ACHN (cell line): Measurements from ENCODE around the gene HCFC1.

Experiments
- DNase-seq: peaks from one replicate; pipeline ENCODE4 v3.0.0-alpha.2; 2015
- in situ Hi-C: cut with HindIII; loops from 2 replicates; pipeline ENCODE4 v1.10.0; 2017; ENCODE audit warnings: low sequenced_read_pairs, low pct_ligation_motif_present, low pct_unique_long_range_greater_than_20kb

The HCFC1 gene

DNA sequence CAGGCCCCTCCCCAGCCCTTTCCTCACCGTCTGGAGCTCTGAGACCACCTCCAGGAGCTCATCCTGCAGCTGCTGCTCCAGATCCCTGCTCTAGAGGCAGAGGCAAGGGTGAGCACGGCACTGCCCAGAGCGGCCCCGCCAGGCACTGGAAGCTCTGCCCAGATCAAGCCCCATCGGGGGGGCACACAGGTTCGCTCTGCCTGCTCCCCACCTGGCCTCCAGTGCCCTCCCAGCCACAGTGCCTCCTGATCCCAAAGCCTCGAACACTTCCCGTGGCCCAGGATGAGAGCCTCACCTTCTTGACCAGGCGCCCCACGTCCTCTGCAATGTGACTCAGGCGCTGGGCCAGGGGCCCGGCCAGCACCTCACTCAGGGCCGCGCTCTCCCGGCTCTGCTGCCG is 50.5 kb downstream of the HCFC1 start:
- in situ Hi-C loops, result no loop called here
- no peak for DNase-seq

DNA sequence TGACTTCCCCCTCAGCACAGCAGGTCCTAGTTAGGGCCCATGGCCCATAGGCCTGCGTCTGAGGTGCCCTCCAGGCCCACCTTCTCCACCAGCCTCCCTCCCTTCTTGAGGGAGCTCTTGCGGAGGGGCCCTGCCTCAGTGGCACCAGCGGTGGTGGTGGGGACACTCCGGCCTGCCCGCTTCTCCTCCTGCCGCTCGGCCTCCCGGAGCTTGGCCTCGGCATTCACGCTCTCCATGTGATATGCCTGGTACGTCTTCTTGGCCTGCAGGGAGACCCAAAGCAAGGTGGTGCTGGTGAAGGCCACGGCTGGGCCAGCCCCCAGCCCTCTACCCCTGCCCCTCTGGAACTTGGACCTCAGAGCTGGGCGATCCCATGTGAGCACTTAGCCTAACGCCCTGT is 51.1 kb downstream of the HCFC1 start:
- no peak for DNase-seq
- in situ Hi-C loops, result no loop called here

DNA sequence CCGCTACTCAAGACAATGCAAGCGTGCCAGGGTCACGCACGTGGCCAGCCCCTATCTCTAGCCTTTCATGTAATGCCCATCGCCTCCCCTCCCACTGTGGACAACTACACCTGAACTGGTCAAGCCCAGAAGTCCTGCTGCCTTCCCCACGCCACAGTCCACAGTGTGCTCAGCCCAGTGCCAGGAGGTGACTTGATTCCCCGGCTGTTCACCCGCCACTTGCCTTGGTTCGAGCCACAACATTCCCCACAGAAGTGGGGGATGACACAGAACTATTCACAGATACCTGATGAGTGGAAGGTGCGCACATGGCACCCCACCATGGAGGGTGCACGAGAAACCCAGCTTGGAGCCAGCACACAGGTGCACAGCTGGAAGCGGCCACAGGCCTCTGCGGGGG is 52.3 kb downstream of the HCFC1 start:
- in situ Hi-C loops, result no loop called here

DNA sequence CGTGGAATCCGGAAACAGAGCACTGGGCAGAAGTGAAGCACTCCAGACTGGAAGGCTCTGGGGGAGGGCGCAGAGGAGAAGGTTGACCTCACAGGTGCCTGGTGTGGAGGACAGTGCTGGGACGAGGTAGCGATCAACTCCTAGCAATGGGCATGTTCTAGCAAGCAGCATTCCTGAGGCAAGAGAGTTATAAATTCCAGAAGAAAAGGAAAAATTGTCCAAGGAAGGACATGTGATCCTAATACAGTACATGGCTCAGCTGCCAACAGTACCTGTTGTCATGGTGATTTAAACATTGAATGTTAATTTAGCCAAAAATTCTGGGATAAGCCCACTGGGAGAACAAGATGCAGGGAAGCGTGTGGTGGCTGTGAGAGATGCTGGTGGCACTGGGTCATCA is 53.7 kb downstream of the HCFC1 start:
- no peak for DNase-seq
- in situ Hi-C loops, result no loop called here

More for the DNA sequence above, 52.3 kb downstream of the HCFC1 start:
- DNase-seq, result no peak

DNA sequence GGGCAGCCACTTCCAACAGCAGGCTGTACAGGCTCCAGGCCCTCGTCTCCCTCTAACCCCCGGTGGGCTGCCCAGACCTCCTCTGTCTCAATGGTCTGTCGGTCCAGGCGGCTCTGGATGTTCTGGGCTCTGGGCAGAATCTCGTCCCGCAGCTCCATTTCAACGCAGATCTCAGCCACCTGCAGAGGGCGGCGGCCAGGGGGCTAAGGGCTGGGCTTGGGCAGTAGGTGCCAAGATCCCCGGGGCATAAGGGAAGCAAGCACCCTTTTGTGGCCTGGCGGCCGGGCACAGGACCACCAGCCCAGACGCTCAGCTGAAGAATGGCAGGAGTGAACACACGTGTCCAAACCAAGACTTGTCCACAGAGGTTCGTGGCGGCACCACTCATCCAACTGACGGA is 57.9 kb downstream of the HCFC1 start:
- DNase-seq, result no peak
- in situ Hi-C loops, result no loop called here

DNA sequence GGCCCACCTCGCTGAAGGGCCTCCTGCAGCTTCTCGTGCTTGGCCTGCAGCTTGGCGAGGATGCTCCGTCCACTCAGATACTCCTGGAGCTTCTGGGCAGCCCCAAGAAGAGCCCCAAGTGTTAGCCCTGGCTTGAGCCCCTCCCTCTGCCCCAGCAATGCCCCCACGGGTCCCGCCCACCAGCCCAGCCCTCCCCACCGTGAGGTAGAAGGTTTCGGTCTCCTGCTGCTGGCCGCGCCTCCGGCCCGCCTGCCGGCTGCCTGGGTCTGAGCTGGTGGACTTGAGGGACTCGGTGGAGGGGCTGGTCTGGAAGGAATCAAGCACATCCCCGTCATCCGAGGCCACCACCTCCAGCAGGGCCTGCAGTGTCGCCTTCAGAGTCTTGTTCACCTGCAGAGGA is 58.4 kb downstream of the HCFC1 start:
- in situ Hi-C loops, result no loop called here
- DNase-seq, result no peak

DNA sequence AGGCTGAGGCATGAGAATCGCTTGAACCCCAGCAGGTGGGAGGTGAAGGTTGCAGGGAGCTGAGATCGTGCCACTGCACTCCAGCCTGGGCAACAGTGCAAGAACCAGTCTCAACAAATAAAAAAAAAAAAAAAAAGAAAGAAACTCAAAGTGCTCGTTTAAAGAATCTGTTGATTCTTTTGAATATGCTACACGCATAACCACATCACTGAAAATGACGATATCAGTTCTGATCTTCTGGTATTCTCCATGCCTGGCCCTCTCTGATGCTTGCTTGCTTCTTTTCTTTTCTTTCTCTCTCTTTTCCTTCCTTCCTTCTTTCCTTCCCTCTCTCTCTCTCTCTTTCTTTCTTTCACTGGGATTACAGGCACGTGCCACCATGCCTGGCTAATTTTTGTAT is 59.8 kb downstream of the HCFC1 start:
- in situ Hi-C loops, result no loop called here
- no peak for DNase-seq

DNA sequence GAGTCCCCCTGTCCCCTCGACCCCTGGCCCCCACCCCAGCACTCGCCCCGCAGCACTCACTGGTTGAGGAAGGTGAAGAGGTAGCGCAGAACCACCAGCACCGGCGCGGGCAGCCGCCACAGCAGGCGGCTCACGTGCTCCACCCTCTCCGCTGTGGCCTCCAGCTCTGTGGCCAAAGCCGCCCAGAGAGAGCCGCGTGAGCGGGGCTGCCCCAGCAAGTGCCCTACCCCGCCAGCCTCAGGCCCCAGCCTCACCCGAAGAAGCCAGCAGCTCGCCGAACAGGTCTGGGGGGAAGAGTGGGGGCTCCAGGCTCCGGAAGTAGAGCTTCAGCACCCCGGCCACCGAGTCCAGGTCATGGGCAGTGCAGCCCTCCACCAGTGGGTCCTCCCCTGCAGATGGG is 61.2 kb downstream of the HCFC1 start:
- DNase-seq, result no peak
- in situ Hi-C loops, result no loop called here

DNA sequence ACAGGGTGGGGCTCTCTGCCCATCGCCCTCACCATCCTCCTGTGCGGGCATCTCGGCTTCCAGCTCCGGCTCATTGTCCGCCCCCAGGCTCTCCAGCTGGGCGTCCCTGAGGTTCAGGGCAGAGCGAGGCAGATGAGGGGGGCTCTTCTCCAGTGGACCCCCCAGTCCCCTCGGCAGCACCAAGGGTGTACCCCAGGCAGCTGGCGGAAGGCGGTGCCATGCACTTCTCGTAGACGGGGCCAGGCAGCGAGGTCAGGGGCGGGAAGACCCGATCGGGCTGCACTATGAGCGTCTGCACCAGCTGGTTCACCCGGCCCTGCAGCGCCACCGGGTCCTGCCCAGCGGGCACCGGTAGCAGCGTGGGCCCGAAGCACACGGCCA is 61.6 kb downstream of the HCFC1 start:
- no peak for DNase-seq
- in situ Hi-C loops, result no loop called here

DNA sequence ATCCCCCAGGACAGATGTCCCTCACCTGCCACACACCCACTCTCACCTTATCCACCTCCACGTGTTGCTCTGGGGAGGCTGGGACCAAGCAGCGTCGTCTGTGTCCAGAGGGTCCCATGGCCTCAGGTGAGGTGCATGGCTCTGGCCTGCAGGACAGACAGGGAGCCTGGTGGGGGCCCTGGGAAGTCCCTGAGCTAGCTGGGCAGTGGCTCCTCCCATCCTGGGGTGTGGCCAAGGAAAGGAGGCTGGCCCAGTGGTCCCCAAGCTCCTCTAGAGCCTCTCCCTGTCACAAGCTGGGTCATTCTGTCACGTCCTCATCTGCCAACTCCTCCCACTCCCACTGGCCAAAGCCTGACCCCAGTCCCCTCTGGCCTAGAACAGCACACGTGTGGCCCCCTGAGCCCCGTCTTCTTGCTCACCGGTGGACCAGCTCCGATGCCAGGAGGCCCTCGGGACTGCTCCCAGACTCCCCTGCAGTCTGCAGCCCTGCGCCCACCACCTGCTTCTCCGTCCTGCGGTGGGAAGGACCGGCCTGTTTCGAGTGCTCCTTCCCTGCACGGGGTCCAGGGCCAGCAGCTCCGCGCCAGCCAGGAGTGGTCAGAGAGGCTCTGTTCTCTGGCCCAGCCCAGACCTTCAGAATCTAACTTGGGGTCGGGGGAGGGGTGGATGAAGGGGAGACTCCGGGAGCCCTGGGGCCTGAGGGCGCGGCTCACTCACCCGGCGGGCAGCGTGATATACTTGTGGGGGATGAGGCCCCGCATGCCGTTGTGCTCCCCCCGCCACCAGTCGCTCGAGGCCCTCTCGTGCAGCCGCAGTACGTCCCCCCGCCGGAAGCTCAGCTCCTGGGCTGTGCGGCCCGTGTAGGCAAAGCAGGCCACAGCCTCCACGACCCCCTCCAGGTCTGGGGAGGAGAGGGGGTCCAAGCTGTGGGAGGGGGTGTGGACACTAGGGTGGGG is 62.3 kb downstream of the HCFC1 start:
- in situ Hi-C loops, result no loop called here
- DNase-seq, result no peak

DNA sequence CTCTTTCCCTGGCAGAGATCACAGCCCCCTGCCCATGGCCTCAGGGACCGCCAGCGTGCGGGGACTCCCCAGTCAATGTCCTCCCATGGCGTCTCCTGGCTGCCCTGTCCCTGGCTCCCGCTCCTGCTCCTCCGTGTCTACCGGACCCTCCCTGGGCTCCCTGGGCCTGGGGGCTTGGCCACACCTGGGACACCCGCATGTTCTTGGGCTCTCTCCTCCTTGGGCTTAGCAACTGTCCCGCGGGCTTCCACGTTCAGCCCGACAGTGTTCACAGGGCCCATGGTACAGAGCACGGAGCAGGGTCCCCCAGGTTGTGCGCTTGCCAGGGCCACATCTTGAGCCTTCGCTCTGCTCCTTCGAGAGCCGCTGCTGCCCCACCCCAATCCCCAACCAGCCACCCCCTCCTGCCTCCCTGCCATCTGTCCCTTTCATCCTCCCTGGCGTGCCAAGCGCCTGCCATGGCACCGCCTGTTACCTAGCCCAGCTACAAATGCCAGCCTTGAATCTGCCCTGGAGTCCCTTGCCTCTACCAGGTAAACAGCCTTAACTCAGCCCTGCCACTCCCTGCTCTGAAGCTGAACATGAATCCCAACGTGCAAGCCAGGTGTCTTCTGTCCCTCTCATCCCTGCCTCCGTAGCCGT is 63.3 kb downstream of the HCFC1 start:
- in situ Hi-C loops, result no loop called here

DNA sequence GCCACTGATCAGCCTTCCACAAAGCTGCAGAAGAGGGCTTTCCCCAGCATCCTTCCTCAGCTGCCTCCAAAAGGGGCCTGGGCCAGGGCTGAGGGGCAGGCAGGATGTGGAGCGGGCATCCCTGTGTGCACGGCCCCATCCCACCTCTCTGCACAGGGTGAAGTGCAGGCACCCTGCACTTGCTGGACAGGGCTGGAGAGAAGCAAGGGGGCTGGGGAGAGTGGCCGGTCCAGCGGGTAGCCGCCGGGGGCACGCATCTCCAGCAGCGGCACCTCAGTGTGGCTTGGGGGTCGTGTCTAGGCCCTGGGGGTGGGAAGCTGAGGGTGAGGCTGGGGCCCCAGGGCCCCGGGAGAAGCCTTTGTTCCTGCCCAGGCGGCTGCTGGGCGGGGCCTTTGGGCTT is 64.2 kb downstream of the HCFC1 start:
- in situ Hi-C loops, result no loop called here
- DNase-seq, result no peak

More for the DNA sequence above, 63.3 kb downstream of the HCFC1 start:
- no peak for DNase-seq

DNA sequence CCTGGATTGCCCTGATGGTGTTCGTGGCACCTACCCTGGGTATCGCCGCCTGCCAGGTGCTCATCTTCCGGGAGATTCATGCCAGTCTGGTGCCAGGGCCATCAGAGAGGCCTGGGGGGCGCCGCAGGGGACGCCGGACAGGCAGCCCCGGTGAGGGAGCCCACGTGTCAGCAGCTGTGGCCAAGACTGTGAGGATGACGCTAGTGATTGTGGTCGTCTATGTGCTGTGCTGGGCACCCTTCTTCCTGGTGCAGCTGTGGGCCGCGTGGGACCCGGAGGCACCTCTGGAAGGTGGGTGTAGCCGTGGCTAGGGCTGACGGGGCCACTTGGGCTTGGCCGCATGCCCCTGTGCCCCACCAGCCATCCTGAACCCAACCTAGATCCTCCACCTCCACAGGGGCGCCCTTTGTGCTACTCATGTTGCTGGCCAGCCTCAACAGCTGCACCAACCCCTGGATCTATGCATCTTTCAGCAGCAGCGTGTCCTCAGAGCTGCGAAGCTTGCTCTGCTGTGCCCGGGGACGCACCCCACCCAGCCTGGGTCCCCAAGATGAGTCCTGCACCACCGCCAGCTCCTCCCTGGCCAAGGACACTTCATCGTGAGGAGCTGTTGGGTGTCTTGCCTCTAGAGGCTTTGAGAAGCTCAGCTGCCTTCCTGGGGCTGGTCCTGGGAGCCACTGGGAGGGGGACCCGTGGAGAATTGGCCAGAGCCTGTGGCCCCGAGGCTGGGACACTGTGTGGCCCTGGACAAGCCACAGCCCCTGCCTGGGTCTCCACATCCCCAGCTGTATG is 65.3 kb downstream of the HCFC1 start:
- in situ Hi-C loops, result no loop called here
- no peak for DNase-seq

DNA sequence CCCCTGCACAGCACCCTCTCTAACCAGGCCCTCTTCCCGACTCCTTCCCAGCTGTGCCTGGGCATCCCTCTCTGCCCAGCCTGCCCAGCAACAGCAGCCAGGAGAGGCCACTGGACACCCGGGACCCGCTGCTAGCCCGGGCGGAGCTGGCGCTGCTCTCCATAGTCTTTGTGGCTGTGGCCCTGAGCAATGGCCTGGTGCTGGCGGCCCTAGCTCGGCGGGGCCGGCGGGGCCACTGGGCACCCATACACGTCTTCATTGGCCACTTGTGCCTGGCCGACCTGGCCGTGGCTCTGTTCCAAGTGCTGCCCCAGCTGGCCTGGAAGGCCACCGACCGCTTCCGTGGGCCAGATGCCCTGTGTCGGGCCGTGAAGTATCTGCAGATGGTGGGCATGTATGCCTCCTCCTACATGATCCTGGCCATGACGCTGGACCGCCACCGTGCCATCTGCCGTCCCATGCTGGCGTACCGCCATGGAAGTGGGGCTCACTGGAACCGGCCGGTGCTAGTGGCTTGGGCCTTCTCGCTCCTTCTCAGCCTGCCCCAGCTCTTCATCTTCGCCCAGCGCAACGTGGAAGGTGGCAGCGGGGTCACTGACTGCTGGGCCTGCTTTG is 66.0 kb downstream of the HCFC1 start:
- in situ Hi-C loops, result no loop called here
- no peak for DNase-seq

DNA sequence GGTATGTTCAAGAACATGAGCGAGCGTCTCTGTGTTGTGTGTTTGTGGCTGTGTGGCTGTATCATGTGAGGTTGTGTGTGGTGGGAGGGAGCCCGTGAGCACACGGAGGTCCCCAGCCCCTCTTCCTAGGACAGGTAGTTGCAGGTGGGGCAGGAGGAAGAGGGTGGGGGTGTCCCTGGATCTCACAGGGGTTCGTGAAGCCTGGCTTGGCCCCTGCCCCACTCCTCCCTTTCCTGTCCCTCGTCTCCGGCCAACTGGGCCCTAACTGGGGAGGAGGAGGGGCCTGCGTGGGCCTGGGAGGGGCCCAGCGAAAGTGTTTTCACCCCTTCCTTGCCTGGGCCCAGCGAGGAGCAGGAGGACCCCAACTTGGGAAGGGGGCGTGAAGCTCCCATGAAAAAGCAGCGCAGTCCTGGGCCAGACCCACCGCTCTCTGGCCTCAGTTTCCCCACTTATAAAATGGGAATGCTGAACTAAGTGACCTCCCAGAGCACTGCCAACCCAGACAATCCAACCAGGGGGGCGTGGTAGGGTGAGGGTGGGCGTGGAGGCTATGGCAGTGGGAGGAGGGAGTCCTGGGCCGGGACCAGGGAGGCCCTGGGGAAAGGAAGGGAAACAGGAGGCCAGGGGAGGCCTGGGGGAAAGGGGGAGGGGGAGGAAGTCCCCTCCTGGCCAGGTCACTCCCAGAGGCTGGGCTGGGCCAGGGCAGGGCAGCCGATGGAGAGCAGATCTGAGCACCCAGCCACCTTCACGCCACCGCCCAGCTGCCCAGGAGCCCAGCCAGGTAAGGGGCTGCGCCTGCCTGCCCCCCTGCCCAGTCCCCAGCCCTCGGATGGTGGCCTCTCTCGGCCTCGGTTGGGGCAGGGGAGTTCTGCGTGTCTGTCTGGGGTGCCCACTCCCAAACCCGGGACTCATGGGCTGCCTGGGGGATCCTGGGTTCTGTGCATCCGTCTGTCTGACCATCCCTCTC is 67.3 kb downstream of the HCFC1 start, which contains the start of gene AVPR2:
Gene AVPR2, plus strand, starts transcription at position 683 of the 967 bp plus-strand sequence. CDS start 473 bp downstream, outside the sequence.
- in situ Hi-C loops, result no loop called here
- DNase-seq, result no peak

DNA sequence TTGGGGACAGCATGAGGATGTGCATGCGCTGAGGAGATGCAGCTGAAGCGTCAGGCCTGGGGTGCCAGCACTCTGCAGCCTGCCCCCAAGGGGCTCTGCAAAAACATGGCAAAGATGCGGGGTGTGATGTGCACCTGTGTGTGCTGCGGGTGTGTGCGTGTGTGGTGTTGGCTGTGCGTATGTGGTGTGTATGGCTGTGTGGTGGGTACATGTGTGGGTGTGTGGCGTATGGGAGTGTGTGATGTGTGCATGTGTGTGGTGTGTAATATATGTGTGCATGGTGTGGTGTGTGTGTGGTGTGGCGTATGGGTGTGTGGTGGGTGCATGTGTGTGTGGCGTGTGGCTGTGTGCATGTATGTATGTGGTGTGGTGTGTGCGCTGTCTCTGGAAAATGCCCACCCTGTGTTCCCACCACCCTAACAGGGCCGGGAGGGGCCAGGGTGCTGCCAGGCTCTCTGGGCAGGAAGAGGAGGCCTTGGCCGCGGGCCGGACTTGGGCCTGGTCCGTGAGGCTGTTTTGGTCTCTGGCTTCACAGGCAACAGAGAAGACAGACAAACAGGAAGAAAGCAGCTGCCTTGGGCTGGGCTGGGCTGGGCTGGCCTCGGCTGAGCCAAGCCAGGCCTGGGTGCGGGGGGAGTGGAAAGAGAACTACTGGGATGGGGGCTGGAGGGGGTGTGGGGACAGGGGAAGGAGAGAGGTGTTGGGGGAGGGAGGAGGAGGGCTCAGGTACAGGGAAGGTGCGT is 68.2 kb downstream of the HCFC1 start:
- in situ Hi-C loops, result no loop called here
- no peak for DNase-seq

DNA sequence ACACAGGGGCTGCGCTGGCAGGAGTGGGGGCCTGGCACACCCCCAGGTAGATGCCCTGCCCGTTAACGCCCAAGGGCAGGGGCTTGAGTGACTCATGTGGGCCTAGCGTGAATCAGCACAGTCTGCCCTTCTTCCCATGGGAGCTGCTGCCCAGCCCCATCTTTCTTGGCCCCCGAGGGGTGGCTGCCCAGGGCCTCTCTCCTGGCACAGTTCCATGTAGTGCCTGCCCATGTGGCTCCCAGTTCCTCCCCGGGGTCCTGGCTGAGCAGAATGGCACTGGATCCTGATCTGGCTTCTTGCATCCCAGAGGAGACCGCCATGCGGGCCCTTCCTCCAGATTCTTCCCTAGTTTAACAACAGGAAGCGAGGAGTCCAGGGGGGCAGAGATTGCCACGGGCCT is 69.2 kb downstream of the HCFC1 start:
- in situ Hi-C loops, result no loop called here
- DNase-seq, result no peak
